Measurements from ENCODE around the gene FBXL17.

The FBXL17 gene

GRCh38 chr5:107893642-107894041, 488.3 kb downstream of the FBXL17 start:
- TF ChIP-seq, protein P1, sequence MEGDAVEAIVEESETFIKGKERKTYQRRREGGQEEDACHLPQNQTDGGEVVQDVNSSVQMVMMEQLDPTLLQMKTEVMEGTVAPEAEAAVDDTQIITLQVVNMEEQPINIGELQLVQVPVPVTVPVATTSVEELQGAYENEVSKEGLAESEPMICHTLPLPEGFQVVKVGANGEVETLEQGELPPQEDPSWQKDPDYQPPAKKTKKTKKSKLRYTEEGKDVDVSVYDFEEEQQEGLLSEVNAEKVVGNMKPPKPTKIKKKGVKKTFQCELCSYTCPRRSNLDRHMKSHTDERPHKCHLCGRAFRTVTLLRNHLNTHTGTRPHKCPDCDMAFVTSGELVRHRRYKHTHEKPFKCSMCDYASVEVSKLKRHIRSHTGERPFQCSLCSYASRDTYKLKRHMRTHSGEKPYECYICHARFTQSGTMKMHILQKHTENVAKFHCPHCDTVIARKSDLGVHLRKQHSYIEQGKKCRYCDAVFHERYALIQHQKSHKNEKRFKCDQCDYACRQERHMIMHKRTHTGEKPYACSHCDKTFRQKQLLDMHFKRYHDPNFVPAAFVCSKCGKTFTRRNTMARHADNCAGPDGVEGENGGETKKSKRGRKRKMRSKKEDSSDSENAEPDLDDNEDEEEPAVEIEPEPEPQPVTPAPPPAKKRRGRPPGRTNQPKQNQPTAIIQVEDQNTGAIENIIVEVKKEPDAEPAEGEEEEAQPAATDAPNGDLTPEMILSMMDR (IDR thresholded peaks at IDR 0.05; ENCODE audit: insufficient read depth, low read length, poor library complexity, severe bottlenecking): no peak
- no peak for TF ChIP-seq EZH2phosphoT487 (conservative IDR thresholded peaks at IDR 0.05; ENCODE audit: low read length)
- Histone ChIP-seq H3K36me3 (ENCODE audit: low read length) (no peaks in the 10 kb centered on the region), H3K4me2 (ENCODE audit: low read depth, low read length, poor library complexity, severe bottlenecking) (no peak overlapping the region), H2AFZ (ENCODE audit: low read depth, low read length, severe bottlenecking) (no peak overlapping the region), H3F3A (ENCODE audit: insufficient read depth) (no peaks in the 10 kb centered on the region), H3K79me2 (ENCODE audit: insufficient read depth, low read length) (no peaks in the 10 kb centered on the region), H3K4me3 (ENCODE audit: insufficient read depth, low read length, poor library complexity, severe bottlenecking) (no peak overlapping the region), H3K27ac (ENCODE audit: low read depth, low read length) (no peak overlapping the region), H3K9ac (ENCODE audit: low read length) (no peak overlapping the region), H3K27me3 (ENCODE audit: low read length) (no peaks in the 10 kb centered on the region), H4K20me1 (ENCODE audit: low read depth, low read length) (no peaks in the 10 kb centered on the region), H3K9me2 (replicated peaks; ENCODE audit: insufficient read depth, low read length) (no peaks in the 10 kb centered on the region), H3K9me3 (ENCODE audit: insufficient read depth, low read length) (no peaks in the 10 kb centered on the region)

GRCh38 chr5:107889387-107889786, 492.5 kb downstream of the FBXL17 start:
- Histone ChIP-seq H3K36me3 (ENCODE audit: low read length) (no peaks in the 10 kb centered on the region), H3K4me2 (ENCODE audit: low read depth, low read length, poor library complexity, severe bottlenecking) (no peak overlapping the region), H3K27ac (ENCODE audit: low read depth, low read length) (no peak overlapping the region), H3K9me2 (replicated peaks; ENCODE audit: insufficient read depth, low read length) (no peaks in the 10 kb centered on the region), H3K27me3 (ENCODE audit: low read length) (no peaks in the 10 kb centered on the region), H3F3A (ENCODE audit: insufficient read depth) (no peaks in the 10 kb centered on the region), H4K20me1 (ENCODE audit: low read depth, low read length) (no peaks in the 10 kb centered on the region), H3K9ac (ENCODE audit: low read length) (no peak overlapping the region), H3K79me2 (ENCODE audit: insufficient read depth, low read length) (no peaks in the 10 kb centered on the region), H3K4me3 (ENCODE audit: insufficient read depth, low read length, poor library complexity, severe bottlenecking) (no peak overlapping the region), H3K9me3 (ENCODE audit: insufficient read depth, low read length) (no peaks in the 10 kb centered on the region), H2AFZ (ENCODE audit: low read depth, low read length, severe bottlenecking) (no peak overlapping the region)
- TF ChIP-seq, protein P1 (IDR thresholded peaks at IDR 0.05; ENCODE audit: insufficient read depth, low read length, poor library complexity, severe bottlenecking): no peak
- no peak for TF ChIP-seq EZH2phosphoT487 (conservative IDR thresholded peaks at IDR 0.05; ENCODE audit: low read length)

- no peaks in the 10 kb centered on the region for H4K20me1 ChIP-seq (ENCODE audit: low read depth, low read length)
- H3K27ac ChIP-seq (ENCODE audit: low read depth, low read length): no peak overlapping the region
- no peaks in the 10 kb centered on the region for H3K9me2 ChIP-seq (replicated peaks; ENCODE audit: insufficient read depth, low read length)
- H3K36me3 ChIP-seq (ENCODE audit: low read length): no peaks in the 10 kb centered on the region
- H3K79me2 ChIP-seq (ENCODE audit: insufficient read depth, low read length): no peaks in the 10 kb centered on the region
- no peak for TF ChIP-seq EZH2phosphoT487 (conservative IDR thresholded peaks at IDR 0.05; ENCODE audit: low read length)
- TF ChIP-seq, protein P1 (IDR thresholded peaks at IDR 0.05; ENCODE audit: insufficient read depth, low read length, poor library complexity, severe bottlenecking): no peak
- H2AFZ ChIP-seq (ENCODE audit: low read depth, low read length, severe bottlenecking): no peak overlapping the region
- no peak overlapping the region for H3K4me3 ChIP-seq (ENCODE audit: insufficient read depth, low read length, poor library complexity, severe bottlenecking)
- no peaks in the 10 kb centered on the region for H3K27me3 ChIP-seq (ENCODE audit: low read length)
- H3K9ac ChIP-seq (ENCODE audit: low read length): no peak overlapping the region
- H3F3A ChIP-seq (ENCODE audit: insufficient read depth): no peaks in the 10 kb centered on the region
- no peaks in the 10 kb centered on the region for H3K9me3 ChIP-seq (ENCODE audit: insufficient read depth, low read length)
- H3K4me2 ChIP-seq (ENCODE audit: low read depth, low read length, poor library complexity, severe bottlenecking): no peak overlapping the region
Measured at GRCh38 chr5:107888541-107888940, 493.4 kb downstream of the FBXL17 start.

Data from SU-DHL-6 (cell line).